ENCODE measurements around the gene AFF3.

DNA sequence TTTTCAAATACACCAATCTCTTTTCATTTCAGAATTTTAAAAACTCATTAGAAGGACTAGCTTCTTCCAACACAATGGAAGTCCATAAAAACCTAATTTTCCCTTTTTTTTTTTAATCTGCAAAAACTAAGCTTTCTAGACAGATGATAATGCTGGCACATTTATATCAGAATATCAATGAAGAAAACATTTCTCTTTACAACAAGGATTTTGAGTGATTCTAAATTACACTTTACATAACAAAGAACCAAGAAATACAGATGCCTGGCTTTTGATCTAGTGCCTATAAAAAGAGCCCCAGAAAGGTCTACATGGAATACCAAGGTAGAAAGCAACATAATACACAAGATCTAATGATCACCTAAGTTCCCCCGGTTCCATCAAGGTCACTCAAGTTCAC lies 108.0 kb downstream of the AFF3 start:
- TF ChIP-seq CTCF (IDR thresholded peaks at IDR 0.05) (no peak), POLR2A (IDR thresholded peaks at IDR 0.05) (no peak)
